ENCODE measurements around the gene OR1M1.

GRCh38 chr19:9043524-9043923 lies 43.3 kb upstream of the OR1M1 start:
- no peak for TF ChIP-seq ZNF764 (CRISPR knock-in tag; IDR thresholded peaks at IDR 0.05; ENCODE audit: low read depth)
- TF ChIP-seq RCOR1 (IDR thresholded peaks at IDR 0.05; ENCODE audit: borderline replicate concordance in 1 of 2, low read depth in 2 of 2, low read length in 2 of 2): no peak
- no peak for TF ChIP-seq CEBPZ (IDR thresholded peaks at IDR 0.05; ENCODE audit: borderline replicate concordance, low read depth, low read length)
- TF ChIP-seq CTCF (IDR thresholded peaks at IDR 0.05 in 2 of 3, conservative IDR thresholded peaks at IDR 0.05 in 1 of 3; ENCODE audit: insufficient read depth in 2 of 3, low read depth in 1 of 3, low read length in 3 of 3): no peak
- no peak for TF ChIP-seq ELF4 (CRISPR knock-in tag; IDR thresholded peaks at IDR 0.05)
- no peak for TF ChIP-seq RAD21 (CRISPR knock-in tag; conservative IDR thresholded peaks at IDR 0.05 in 1 of 2, IDR thresholded peaks at IDR 0.05 in 1 of 2)
- no peak for TF ChIP-seq CBX3 (IDR thresholded peaks at IDR 0.05; ENCODE audit: borderline replicate concordance in 1 of 2, low read length in 2 of 2)
- no peak for TF ChIP-seq BRCA1 (IDR thresholded peaks at IDR 0.05)
- TF ChIP-seq BRCA1 (CRISPR knock-in tag; IDR thresholded peaks at IDR 0.05): no peak
- TF ChIP-seq ARID3A (IDR thresholded peaks at IDR 0.05; ENCODE audit: borderline replicate concordance, low read depth, low read length): no peak
- no peak for TF ChIP-seq ZNF23 (CRISPR knock-in tag; IDR thresholded peaks at IDR 0.05)
- no peak for TF ChIP-seq GATA2 (CRISPR knock-in tag; IDR thresholded peaks at IDR 0.05)
- TF ChIP-seq ZNF407 (IDR thresholded peaks at IDR 0.05; ENCODE audit: low read depth): no peak
- no peak for TF ChIP-seq FOS (IDR thresholded peaks at IDR 0.05; ENCODE audit: extremely low read depth, insufficient read length)

Data from K562 (cell line).